SK-N-MC (cell line): ENCODE results near the gene ASIC2.

ENCODE experiments used
- DNase-seq: peaks from one replicate; pipeline ENCODE4 v3.0.0-alpha.2; 2011; ENCODE audit warnings: low read depth, low spot score
- H3K27ac ChIP-seq: fragments of 200-600 bp; sonication (generic); 2 replicates; pipeline ENCODE4 v1.5.1; 2016; ENCODE audit warnings: mixed run types
- H3K36me3 ChIP-seq: fragments of 200-600 bp; sonication (generic); 2 replicates; pipeline ENCODE4 v1.6.1; 2017; ENCODE audit warnings: antibody characterized with exemption, low read length, mixed read lengths; ENCODE audit not compliant: insufficient read depth
- H3K4me3 ChIP-seq: fragments of 200-600 bp; sonication (generic); 2 replicates; pipeline ENCODE4 v1.5.1; 2016
- H3K9ac ChIP-seq: fragments of 200-600 bp; sonication (generic); 2 replicates; pipeline ENCODE4 v1.8.0; 2017; ENCODE audit warnings: mixed run types, mixed read lengths; ENCODE audit not compliant: insufficient read length
- H3K9me3 ChIP-seq: fragments of 200-600 bp; sonication (generic); 2 replicates; pipeline ENCODE4 v1.6.1; 2017; ENCODE audit warnings: low read depth, mild to moderate bottlenecking, antibody characterized with exemption, low read length, moderate library complexity, mixed read lengths
- EZH2 ChIP-seq: fragments of 200-600 bp; sonication (generic); IDR thresholded peaks from one replicate; pipeline ENCODE4 v1.6.1; 2017; ENCODE audit warnings: antibody characterized with exemption
- FOXP2 ChIP-seq: optimal IDR thresholded peaks from 2 replicates; pipeline ENCODE3; 2011; ENCODE audit warnings: mild to moderate bottlenecking, moderate library complexity; ENCODE audit not compliant: insufficient read depth; ENCODE audit errors: extremely low read length, control extremely low read depth
- POLR2AphosphoS5 ChIP-seq: IDR thresholded peaks from 2 replicates; pipeline ENCODE4 v1.6.1; 2012; ENCODE audit warnings: mild to moderate bottlenecking, low read depth, low read length, borderline replicate concordance

Gene ASIC2

DNA sequence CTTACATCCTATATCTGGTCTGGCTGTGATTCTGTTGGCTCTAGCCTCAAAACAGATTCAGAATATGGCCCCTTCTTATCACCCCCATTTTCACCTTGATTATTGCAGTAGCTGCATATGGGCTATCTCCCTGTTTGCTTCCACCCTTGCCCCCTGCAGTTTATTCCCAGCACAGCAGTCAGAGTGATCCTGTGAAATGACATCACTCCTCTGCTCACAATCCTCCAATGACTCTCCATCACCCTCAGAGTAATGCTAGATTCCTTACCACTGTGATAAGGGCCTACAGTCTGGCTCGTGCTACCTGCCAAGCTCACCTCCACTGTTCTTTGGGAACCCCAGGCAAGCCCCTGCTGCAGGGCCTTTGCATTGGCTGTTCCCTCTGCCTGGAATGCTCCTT lies 92.5 kb downstream of the ASIC2 start:
- Histone ChIP-seq H3K36me3 (no peaks in the 10 kb centered on the region), H3K4me3 (no peak overlapping the region), H3K9me3 (no peaks in the 10 kb centered on the region), H3K9ac (no peak overlapping the region), H3K27ac (no peak overlapping the region)
- no peak for TF ChIP-seq FOXP2
- no peak for TF ChIP-seq EZH2
- TF ChIP-seq POLR2AphosphoS5 = no peak
- DNase-seq = no peak

GRCh38 chr17:33199571-33200510 lies 93.3 kb downstream of the ASIC2 start:
- H3K4me3 ChIP-seq = no peak overlapping the region
- TF ChIP-seq POLR2AphosphoS5 (no peak), EZH2 (no peak), FOXP2 (no peak)
- H3K9me3 ChIP-seq = no peaks in the 10 kb centered on the region
- no peaks in the 10 kb centered on the region for H3K36me3 ChIP-seq
- no peak for DNase-seq
- no peak overlapping the region for H3K9ac ChIP-seq
- no peak overlapping the region for H3K27ac ChIP-seq

DNA sequence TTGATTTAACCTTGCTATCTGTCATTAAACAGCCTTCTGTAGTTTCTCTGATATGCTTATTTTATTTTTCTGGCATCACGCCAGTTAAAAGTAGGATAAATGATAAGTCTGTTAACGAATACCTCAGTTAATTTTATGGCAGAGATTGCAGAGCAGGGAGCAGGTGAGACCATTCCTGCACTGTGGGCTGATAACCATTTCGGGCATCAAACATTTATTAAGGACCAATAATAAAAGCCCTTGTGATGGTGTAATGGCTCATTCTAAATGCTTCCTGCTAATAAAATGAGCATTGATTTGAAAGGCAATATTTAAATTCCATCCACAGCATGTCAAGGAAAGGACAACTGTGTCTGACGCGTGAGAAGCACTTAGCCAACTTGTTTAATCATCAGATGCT lies 94.1 kb downstream of the ASIC2 start:
- no peak for DNase-seq
- H3K9ac ChIP-seq = no peak overlapping the region
- TF ChIP-seq FOXP2 (no peak), POLR2AphosphoS5 (no peak), EZH2 (no peak)
- no peaks in the 10 kb centered on the region for H3K36me3 ChIP-seq
- no peaks in the 10 kb centered on the region for H3K9me3 ChIP-seq
- no peak overlapping the region for H3K4me3 ChIP-seq
- no peak overlapping the region for H3K27ac ChIP-seq

GRCh38 chr17:33197342-33197741 lies 95.8 kb downstream of the ASIC2 start:
- DNase-seq = no peak
- H3K36me3 ChIP-seq = no peaks in the 10 kb centered on the region
- no peaks in the 10 kb centered on the region for H3K9me3 ChIP-seq
- no peak overlapping the region for H3K9ac ChIP-seq
- no peak overlapping the region for H3K27ac ChIP-seq
- TF ChIP-seq FOXP2 = no peak
- TF ChIP-seq EZH2 = no peak
- TF ChIP-seq POLR2AphosphoS5 = no peak
- no peak overlapping the region for H3K4me3 ChIP-seq

GRCh38 chr17:33196883-33197282 lies 96.2 kb downstream of the ASIC2 start:
- TF ChIP-seq FOXP2 (no peak), POLR2AphosphoS5 (no peak), EZH2 (no peak)
- no peak overlapping the region for H3K9ac ChIP-seq
- no peak overlapping the region for H3K27ac ChIP-seq
- no peak overlapping the region for H3K4me3 ChIP-seq
- no peak for DNase-seq
- H3K36me3 ChIP-seq = no peaks in the 10 kb centered on the region
- no peaks in the 10 kb centered on the region for H3K9me3 ChIP-seq

DNA sequence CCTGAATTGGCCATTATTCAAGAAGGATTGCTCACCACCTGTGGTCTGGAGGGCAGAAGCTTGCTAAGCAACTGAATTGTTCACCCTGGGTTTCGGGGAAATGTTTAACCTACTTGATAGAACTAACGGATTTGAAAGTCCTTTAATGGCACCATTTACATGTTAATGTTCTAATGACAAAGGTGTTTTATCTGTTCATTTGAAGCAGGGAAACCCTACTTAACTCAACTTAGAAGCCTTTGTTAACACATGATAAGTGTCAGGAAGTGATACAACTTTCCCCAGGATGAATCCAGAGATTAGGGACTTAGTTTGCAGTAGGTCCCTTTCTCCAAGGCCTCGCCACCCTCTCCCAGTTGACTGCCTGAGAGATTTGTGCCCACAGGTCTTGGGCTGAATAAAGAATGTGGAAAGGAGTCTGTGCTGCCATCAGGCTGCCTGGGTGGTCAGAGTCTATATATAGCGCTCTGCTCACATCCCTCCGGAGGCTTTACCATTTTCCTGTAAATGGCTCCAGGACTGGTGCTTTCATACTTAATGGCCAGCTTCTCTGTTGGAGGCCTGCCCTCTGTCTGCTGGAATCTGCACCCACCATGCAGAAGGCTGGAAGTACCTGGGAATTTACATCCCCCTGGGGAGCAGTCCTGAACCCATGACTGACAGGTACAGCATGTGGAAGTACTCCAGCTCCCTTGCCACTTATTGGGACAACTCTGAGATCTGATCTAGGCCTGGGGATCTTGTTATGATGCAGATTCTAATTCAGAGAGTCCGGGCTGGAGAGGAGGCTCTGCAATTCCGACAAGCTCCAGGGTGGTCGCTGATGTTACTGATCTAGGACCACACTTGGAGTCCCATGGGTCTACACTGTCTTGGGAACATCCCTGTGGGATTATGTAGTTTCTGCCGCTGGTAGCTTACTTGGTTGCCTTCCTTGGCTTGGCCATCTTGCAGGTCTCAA lies 99.9 kb downstream of the ASIC2 start:
- no peak overlapping the region for H3K27ac ChIP-seq
- H3K9ac ChIP-seq = no peak overlapping the region
- no peaks in the 10 kb centered on the region for H3K36me3 ChIP-seq
- no peak overlapping the region for H3K4me3 ChIP-seq
- TF ChIP-seq POLR2AphosphoS5 (no peak), EZH2 (no peak), FOXP2 (no peak)
- DNase-seq = no peak
- H3K9me3 ChIP-seq = no peaks in the 10 kb centered on the region

DNA sequence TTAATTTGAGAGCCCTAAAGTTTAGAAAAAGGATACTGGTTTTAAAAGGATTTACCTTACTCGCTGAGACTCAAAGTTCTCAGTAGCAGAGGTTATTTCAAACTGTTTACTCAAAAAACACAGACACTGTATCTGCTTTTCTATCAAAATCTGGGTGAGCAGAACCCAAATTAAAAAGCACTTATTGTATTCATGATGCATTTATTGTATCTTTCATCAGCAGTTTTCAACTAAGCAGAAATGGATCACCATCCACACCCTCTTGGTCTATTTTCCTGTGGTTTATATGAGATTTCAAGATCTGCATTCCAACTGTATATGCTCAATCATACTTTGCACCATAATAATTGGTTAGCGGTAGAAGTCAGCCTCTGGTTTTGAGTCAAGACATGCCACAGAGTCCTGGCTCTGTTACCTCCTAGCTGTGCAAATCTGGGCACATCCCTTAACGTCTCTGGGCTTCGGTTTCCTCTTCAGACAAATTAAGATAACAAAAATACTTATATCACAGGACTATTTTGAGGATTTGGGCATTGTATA lies 109.5 kb downstream of the ASIC2 start:
- Histone ChIP-seq H3K27ac (no peak overlapping the region), H3K4me3 (no peak overlapping the region), H3K9ac (no peak overlapping the region), H3K36me3 (no peaks in the 10 kb centered on the region), H3K9me3 (no peaks in the 10 kb centered on the region)
- TF ChIP-seq EZH2 (no peak), POLR2AphosphoS5 (no peak), FOXP2 (no peak)
- no peak for DNase-seq

GRCh38 chr17:33179151-33179550 lies 113.9 kb downstream of the ASIC2 start:
- DNase-seq = no peak
- no peak overlapping the region for H3K9ac ChIP-seq
- H3K4me3 ChIP-seq = no peak overlapping the region
- no peak overlapping the region for H3K27ac ChIP-seq
- no peaks in the 10 kb centered on the region for H3K9me3 ChIP-seq
- H3K36me3 ChIP-seq = no peaks in the 10 kb centered on the region
- TF ChIP-seq POLR2AphosphoS5 = no peak
